ENCODE data around the gene CCNYL1.

CCNYL1 gene

DNA sequence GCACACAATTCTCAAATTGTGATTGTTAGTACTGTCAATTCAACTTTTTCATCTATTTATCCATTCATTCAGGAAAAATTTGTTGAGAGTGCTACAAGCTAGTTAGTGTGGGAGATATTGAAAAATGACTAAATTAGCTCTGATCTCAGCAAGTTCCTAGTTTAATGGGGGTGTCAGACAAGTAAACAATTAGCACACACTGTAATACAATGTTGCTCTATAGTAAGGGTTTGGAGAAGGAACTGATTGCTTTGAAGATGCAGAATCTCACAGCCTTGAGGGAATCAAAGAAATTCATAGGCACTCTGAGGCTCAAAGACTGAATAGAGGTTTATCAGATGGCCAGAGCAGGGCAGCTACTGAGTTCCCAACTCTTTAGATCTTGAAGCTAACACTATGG is 6.8 kb upstream of the CCNYL1 start:
- no peak overlapping the region for H3K27ac Mint-ChIP-seq
- H3K4me1 Mint-ChIP-seq: no peaks in the 10 kb centered on the region
- no peaks in the 10 kb centered on the region for H3K27me3 Mint-ChIP-seq (ENCODE audit: low read depth)

DNA sequence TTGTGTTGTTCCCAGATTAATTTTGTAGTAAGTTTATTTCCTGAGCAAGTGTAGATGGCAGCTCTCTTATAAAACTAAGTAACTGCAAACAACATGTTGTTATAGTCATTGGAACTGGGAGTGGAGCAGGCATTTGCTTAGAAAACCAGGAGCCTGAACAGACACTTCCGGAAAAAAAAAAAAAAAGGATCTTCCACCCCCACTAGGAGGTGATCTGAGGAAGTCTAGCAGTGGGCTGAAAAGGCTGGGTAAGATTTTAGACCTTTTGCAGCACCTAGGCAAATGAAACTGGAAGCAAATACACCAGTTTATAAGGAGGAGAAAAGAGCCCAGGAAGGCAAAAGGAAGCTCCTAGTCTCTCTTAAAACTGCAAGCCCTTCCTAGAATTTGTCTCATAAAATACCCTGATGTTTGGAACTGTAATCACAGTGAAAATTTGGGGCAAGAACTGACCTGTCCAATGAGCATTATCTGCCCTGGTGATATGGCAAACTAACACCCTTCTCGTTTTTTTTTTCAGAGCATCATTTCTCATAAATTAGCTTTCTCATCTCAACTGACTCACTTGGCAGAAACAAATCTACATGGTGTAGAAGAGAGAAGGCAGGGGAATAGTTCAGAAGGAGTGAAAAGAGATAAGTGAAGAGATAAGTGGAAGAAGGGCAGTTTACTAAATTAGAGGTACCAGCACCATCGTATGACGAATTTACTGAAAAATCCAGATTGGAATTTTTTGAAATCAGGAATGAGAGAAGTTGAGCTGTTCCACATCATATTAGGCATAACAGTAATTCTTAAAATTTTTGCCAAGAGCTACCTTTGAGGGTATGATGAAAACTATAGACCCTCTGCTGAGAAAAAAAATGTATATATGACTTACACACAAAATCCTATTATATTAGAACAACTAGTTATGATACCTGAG is 4.2 kb upstream of the CCNYL1 start:
- no peaks in the 10 kb centered on the region for H3K4me1 Mint-ChIP-seq
- H3K36me3 Mint-ChIP-seq (ENCODE audit: low read depth): no peaks in the 10 kb centered on the region
- H3K9me3 Mint-ChIP-seq: no peaks in the 10 kb centered on the region
- H3K27ac Mint-ChIP-seq: no peak overlapping the region
- TF ChIP-seq, protein P1, sequence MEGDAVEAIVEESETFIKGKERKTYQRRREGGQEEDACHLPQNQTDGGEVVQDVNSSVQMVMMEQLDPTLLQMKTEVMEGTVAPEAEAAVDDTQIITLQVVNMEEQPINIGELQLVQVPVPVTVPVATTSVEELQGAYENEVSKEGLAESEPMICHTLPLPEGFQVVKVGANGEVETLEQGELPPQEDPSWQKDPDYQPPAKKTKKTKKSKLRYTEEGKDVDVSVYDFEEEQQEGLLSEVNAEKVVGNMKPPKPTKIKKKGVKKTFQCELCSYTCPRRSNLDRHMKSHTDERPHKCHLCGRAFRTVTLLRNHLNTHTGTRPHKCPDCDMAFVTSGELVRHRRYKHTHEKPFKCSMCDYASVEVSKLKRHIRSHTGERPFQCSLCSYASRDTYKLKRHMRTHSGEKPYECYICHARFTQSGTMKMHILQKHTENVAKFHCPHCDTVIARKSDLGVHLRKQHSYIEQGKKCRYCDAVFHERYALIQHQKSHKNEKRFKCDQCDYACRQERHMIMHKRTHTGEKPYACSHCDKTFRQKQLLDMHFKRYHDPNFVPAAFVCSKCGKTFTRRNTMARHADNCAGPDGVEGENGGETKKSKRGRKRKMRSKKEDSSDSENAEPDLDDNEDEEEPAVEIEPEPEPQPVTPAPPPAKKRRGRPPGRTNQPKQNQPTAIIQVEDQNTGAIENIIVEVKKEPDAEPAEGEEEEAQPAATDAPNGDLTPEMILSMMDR (IDR thresholded peaks at IDR 0.05; ENCODE audit: unreplicated experiment in 3 of 3): no peak
- no peaks in the 10 kb centered on the region for H3K27me3 Mint-ChIP-seq (ENCODE audit: low read depth)
- H3K4me3 Mint-ChIP-seq: no peak overlapping the region

More for the DNA sequence above, 6.8 kb upstream of the CCNYL1 start:
- Mint-ChIP-seq H3K36me3 (ENCODE audit: low read depth) (no peaks in the 10 kb centered on the region), H3K4me3 (no peak overlapping the region), H3K9me3 (no peaks in the 10 kb centered on the region)
- TF ChIP-seq, protein P1 (IDR thresholded peaks at IDR 0.05; ENCODE audit: unreplicated experiment in 3 of 3): no peak

DNA sequence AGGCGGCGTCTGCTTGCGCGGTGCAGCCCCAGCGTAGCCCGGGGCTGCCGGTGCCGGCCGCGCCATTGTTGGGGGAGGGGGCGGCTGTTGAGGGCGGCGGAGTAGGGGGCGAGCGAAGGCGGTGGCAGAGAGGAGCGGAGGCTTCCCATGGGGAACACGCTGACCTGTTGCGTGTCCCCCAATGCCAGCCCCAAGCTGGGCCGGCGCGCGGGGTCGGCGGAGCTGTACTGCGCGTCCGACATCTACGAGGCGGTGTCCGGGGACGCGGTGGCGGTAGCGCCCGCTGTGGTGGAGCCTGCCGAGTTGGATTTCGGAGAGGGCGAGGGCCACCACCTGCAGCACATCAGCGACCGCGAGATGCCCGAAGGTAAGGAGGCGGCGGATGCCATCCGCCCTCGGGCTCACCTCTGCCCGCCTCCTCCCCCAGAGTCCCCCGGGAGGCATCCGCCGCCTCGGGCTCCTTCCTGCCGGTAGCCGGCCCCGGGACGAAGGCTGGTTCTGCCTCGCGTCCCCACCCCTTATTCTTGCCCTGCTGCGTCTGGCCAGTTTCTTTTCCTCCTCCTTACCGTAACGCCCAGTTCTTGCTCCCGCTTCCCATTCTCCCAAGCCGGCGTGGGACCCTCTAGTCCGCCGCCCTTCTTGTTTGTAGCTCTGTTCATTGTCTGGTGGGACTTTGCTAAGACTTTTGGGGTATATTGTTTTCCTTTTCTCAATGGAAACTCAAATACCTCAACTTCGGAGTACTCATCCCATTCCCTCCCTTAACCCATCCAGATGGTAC is 500 bp downstream of the CCNYL1 start:
- TF ChIP-seq, protein P1 (IDR thresholded peaks at IDR 0.05; ENCODE audit: unreplicated experiment in 3 of 3): no peak
- H3K9me3 Mint-ChIP-seq: no peaks in the 10 kb centered on the region
- H3K27ac Mint-ChIP-seq: peak overlapping the region; percentile 41 to 88 (median 86)
- no peaks in the 10 kb centered on the region for H3K27me3 Mint-ChIP-seq (ENCODE audit: low read depth)
- peak overlapping the region; percentile 97 to 99 (median 98) for H3K4me3 Mint-ChIP-seq
- H3K36me3 Mint-ChIP-seq (ENCODE audit: low read depth): peaks cover 11% of the 10 kb centered on the region
- H3K4me1 Mint-ChIP-seq: peaks cover 10% of the 10 kb centered on the region

DNA sequence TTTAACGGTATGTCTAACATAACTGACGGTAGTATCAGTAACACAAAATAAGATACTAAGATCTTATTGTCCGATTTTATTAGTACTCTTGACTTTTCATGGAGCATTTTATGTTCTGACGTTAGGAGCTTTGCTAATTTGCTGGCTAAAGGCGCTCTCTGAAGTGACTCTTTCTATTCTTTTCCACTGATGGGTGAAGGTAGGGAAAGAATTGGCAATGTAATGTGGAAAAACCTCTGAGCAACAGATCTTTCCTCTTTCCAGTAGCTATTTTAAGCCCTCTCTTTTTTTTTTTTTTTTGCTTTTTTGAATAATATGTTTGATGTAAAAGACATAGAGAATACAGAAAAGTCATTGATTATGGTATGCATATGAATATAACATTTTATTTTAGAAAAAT is 4.6 kb downstream of the CCNYL1 start:
- peaks cover 10% of the 10 kb centered on the region for H3K4me1 Mint-ChIP-seq
- no peak overlapping the region for H3K4me3 Mint-ChIP-seq
- TF ChIP-seq, protein P1 (IDR thresholded peaks at IDR 0.05; ENCODE audit: unreplicated experiment in 3 of 3): no peak
- H3K27ac Mint-ChIP-seq: no peak overlapping the region
- peaks cover 16% of the 10 kb centered on the region for H3K36me3 Mint-ChIP-seq (ENCODE audit: low read depth)
- H3K9me3 Mint-ChIP-seq: no peaks in the 10 kb centered on the region
- H3K27me3 Mint-ChIP-seq (ENCODE audit: low read depth): no peaks in the 10 kb centered on the region

DNA sequence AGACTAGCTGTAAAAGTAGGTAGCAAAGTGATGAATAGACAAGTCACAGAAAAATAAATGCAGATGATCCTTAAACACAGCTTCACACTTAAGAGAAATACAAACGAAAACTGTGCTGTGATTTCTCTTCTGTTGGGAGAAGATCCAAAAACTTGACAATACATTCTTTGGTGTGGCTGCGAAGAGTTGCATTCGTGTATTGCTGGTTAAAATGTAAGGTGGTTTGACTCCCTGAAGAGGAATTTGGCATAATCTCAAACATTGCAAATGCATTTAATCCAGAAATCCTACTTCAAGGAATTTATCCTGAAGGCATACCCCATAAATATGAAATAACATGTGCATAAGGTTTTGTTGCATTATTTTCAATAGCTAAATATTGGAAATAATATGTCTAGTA is 7.1 kb downstream of the CCNYL1 start:
- no peaks in the 10 kb centered on the region for H3K9me3 Mint-ChIP-seq
- peaks cover 16% of the 10 kb centered on the region for H3K36me3 Mint-ChIP-seq (ENCODE audit: low read depth)
- no peaks in the 10 kb centered on the region for H3K27me3 Mint-ChIP-seq (ENCODE audit: low read depth)
- no peak overlapping the region for H3K27ac Mint-ChIP-seq
- H3K4me1 Mint-ChIP-seq: no peaks in the 10 kb centered on the region
- TF ChIP-seq, protein P1 (IDR thresholded peaks at IDR 0.05; ENCODE audit: unreplicated experiment in 3 of 3): no peak
- no peak overlapping the region for H3K4me3 Mint-ChIP-seq
